H1 (cell line): ENCODE measurements around the gene MXRA7. TPM values are rescaled to one million over a fixed set of nuclear protein-coding genes. Genes with fewer than 3 reads are reported as not detected.

Experiments
- CBX5 ChIP-seq: fragments of 300-800, 300-1000 bp; sonication (generic); IDR thresholded peaks from 2 replicates; pipeline ENCODE4 v1.7.1; 2016; ENCODE audit warnings: antibody characterized with exemption, low read length, low read depth
- CREB1 ChIP-seq: IDR thresholded peaks from 2 replicates; pipeline ENCODE4 v1.6.1; 2012; ENCODE audit warnings: inconsistent platforms
- RNF2 ChIP-seq: fragments of 200-900, 300-1000 bp; sonication (generic); IDR thresholded peaks from 2 replicates; pipeline ENCODE4 v1.7.1; 2016; ENCODE audit warnings: borderline replicate concordance, low read depth, mild to moderate bottlenecking, antibody characterized with exemption, low read length; ENCODE audit not compliant: poor library complexity, severe bottlenecking; ENCODE audit errors: missing control alignments
- SAP30 ChIP-seq: fragments of 300-600 bp; sonication (generic); IDR thresholded peaks from 2 replicates; pipeline ENCODE4 v1.7.1; 2012; ENCODE audit warnings: low read length, moderate library complexity, mild to moderate bottlenecking, inconsistent platforms; ENCODE audit not compliant: insufficient read depth, insufficient replicate concordance
- polyA plus RNA-seq, 7 experiments: library from polyadenylated mRNA; depleted of rRNA in 3 of 7; stranded (reverse) in 5 of 7; unstranded in 2 of 7; fragments of >200 nt in 5 of 7; fragments of 200-250 nt in 2 of 7; gene quantifications; 1 replicate in 5 of 7; 2 replicates in 1 of 7; 4 replicates in 1 of 7; pipeline versions ENCODE4 v1.2.1 to v1.2.3, GENCODE V29; 2011 to 2013; ENCODE audit warnings: missing spikeins in 2 of 7, mixed read lengths in 2 of 7
- total RNA-seq: library from RNA; stranded (reverse); fragmentation: NEBNext Ultra II Directional; extraction: Animal tissue kit (Norgen Biotek cat#: 25700); gene quantifications from 2 replicates; pipeline ENCODE4 v1.2.1, GENCODE V29; 2021

The MXRA7 gene
- total and polyA plus RNA-seq, 2 of the 8 experiments (the other 6 are each of a cell fraction or from before 2014, with no cell fraction given), result 17.8 to 26.6 TPM

DNA sequence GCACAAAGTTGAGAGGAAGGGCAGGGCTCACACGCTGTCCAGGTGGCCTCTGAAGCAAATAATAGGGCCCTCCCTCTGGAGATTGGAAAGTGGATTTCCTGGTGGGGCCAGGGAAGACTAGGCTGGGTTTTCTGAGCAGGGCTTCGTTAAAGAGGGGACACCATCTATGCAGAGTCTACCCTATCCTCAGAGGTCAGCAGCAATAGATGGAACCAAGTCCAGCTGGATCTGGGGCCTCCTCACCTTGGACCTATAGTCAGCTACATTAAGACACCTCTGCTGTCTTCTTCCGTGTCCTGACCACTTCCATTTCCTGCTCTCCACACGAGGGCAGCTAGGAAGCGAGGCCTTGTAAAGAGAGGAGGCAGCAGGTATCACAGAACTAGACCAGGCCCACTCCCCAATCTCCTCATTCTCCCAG is 52.5 kb downstream of the MXRA7 start (continued):
- TF ChIP-seq SAP30, result no peak
- TF ChIP-seq RNF2, result no peak
- no peak for TF ChIP-seq CREB1
- TF ChIP-seq CBX5, result no peak
